Small intestine (tissue), 7 donors: ENCODE results near the gene SIDT2. TPM values are rescaled to one million over a fixed set of nuclear protein-coding genes. Genes with fewer than 3 reads are reported as not detected.

Experiments used
- DNase-seq, 2 donors: peaks; one replicate each; pipeline versions ENCODE4 v3.0.0 to v3.0.0-alpha.2; 2013
- FAIRE-seq: peaks from 2 replicates; lab custom pipeline; 2012; peaks lifted over from hg19 to GRCh38; lab: Jason Lieb, UNC
- H3K27ac ChIP-seq, 3 donors: one replicate each; pipeline ENCODE4 v1.5.1; 2013; ENCODE audit warnings: low read length in 2 of 3, mild to moderate bottlenecking in 2 of 3, control low read depth in 1 of 3, inconsistent platforms in 1 of 3, low read depth in 1 of 3, moderate library complexity in 1 of 3
- H3K27me3 ChIP-seq, 3 donors: one replicate each; pipeline ENCODE4 v1.6.1; 2013; ENCODE audit warnings: low read length in 3 of 3, inconsistent platforms in 1 of 3; ENCODE audit not compliant: control insufficient read depth in 3 of 3, insufficient read depth in 3 of 3
- H3K36me3 ChIP-seq, 3 donors: one replicate each; pipeline ENCODE4 v1.6.1; 2013; ENCODE audit warnings: low read length in 3 of 3, inconsistent platforms in 1 of 3, low read depth in 1 of 3, mild to moderate bottlenecking in 1 of 3, moderate library complexity in 1 of 3; ENCODE audit not compliant: control insufficient read depth in 3 of 3, insufficient read depth in 2 of 3
- H3K4me1 ChIP-seq, 3 donors: one replicate each; pipeline ENCODE4 v1.6.1; 2013; ENCODE audit warnings: low read length in 2 of 3, inconsistent platforms in 1 of 3, low read depth in 1 of 3, mild to moderate bottlenecking in 1 of 3, moderate library complexity in 1 of 3; ENCODE audit not compliant: control insufficient read depth in 3 of 3, insufficient read depth in 2 of 3
- H3K4me3 ChIP-seq, 3 donors: one replicate each; pipeline ENCODE4 v1.5.1; 2013; ENCODE audit warnings: low read length in 3 of 3, control low read depth in 1 of 3, inconsistent platforms in 1 of 3, low read depth in 1 of 3, mild to moderate bottlenecking in 1 of 3, moderate library complexity in 1 of 3
- H3K9me3 ChIP-seq, 2 donors: one replicate each; pipeline ENCODE4 v1.6.1; 2013; ENCODE audit warnings: low read depth in 1 of 2, low read length in 1 of 2; ENCODE audit not compliant: control insufficient read depth in 2 of 2, insufficient read depth in 1 of 2
- WGBS, 3 donors: extraction: QIAGEN DNeasy Blood & Tissue Kit; methylation state at CpG; one replicate each; pipeline ENCODE4 v1.1.7; 2013; 5-methylcytosine and 5-hydroxymethylcytosine counted together
- polyA plus RNA-seq, 4 donors: library from polyadenylated mRNA; stranded (reverse) in 3 of 4; unstranded in 1 of 4; fragments of 200-250 nt in 3 of 4; fragments of 120-200 nt in 1 of 4; gene quantifications; one replicate each; pipeline versions ENCODE4 v1.2.1 to v1.2.3, GENCODE V29; 2013
- donor health status: healthy with polysubstance abuse.
- donor health status: control.
- donor health status: control.
- donor health status: Bipolar disorder and iron deficiency.
- donor health status: healthy.

Gene SIDT2
- polyA plus RNA-seq, 4 donors: 27.6 to 96.6 (median 55.8) TPM

- Histone ChIP-seq H3K27ac (peak overlapping the region in 2 of 3 donors; percentile 57 to 83), H3K4me3 (no peak overlapping the region), H3K36me3 (peaks cover 17 to 73% (median 40%) of the 10 kb centered on the region in 3 donors), H3K9me3 (no peaks in the 10 kb centered on the region), H3K27me3 (no peaks in the 10 kb centered on the region), H3K4me1 (peaks cover 7 to 33% (median 19%) of the 10 kb centered on the region in 3 donors)
- DNase-seq (no peak), FAIRE-seq (no peak)
- WGBS, 3 donors: 76 to 93% (median 86%) methylated on average over 11 of the region's 11 CpGs
These were observed 38.9 kb downstream of the SIDT2 start for GRCh38 chr11:117217141-117218084.

DNA sequence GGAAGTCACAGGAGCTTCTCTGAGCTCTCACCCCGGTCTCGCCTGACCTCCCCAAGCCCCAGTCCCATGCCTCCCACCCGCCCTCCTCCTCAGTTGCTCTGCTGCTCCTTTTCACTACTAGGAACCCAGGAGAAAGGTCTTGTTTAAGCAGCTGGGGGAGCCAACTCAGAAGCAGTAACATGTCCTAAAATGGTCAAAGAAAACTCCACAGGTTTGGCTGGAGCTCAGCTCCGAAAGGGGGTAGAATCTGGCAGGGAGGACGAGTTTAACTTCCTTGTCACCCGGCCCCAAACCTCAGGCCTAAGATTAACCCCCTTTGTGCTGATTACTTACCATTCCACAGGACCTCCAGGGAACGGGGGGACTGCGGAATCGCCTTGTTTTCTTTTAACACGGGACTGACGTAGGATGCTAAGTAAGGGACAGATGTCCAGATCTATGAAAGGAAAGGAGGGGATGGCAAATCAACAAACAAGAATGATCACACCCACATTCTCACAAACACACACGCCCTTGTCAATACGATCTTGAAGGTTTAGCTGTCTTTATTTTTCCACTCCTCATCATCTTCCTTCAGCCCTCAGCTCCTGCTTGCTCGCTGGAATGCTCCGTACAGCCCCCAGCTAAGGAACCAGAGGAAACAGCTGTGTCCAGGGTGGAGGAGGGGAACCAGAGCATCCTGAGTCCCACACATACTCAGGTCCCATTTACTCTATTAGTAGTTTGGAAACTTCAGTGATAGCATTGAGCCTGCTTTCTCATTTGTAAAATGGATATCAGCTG, 39.8 kb downstream of the SIDT2 start:
- peaks cover 7 to 34% (median 19%) of the 10 kb centered on the region in 3 donors for H3K4me1 ChIP-seq
- no peak overlapping the region for H3K4me3 ChIP-seq
- H3K9me3 ChIP-seq: no peaks in the 10 kb centered on the region
- DNase-seq: no peak
- FAIRE-seq: no peak
- H3K36me3 ChIP-seq: peaks cover 17 to 72% (median 39%) of the 10 kb centered on the region in 3 donors
- H3K27me3 ChIP-seq: no peaks in the 10 kb centered on the region
- H3K27ac ChIP-seq: peak overlapping the region in 2 of 3 donors; percentile 57 to 83
- 73 to 81% (median 75%) methylated on average over 15 of the region's 15 CpGs for WGBS, 3 donors

DNA sequence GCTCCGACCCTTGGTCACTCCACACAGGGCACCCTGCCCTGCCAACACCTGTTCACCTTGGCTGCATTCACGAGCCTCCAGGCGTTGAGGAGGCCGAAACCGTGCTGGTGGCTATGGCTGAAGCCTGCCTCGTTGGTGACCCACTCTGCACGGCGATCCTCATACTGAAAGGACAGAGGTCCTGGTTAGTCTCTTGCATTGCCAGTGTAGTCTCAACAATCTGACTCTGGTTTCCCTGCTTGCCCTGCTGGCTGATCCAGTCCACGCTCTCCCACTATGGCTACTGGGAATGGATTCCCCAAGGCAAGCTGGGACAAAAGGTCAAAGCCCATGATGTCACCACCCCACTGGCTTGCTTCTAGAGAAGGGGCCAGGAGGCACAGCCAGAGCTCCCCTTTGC, 40.5 kb downstream of the SIDT2 start:
- H3K4me1 ChIP-seq: peaks cover 7 to 40% (median 22%) of the 10 kb centered on the region in 3 donors
- WGBS, 3 donors: 88 to 91% (median 89%) methylated on average over 9 of the region's 9 CpGs
- no peaks in the 10 kb centered on the region for H3K27me3 ChIP-seq
- H3K9me3 ChIP-seq: no peaks in the 10 kb centered on the region
- H3K27ac ChIP-seq: peak overlapping the region in 1 of 3 donors; percentile 42
- peaks cover 17 to 77% (median 36%) of the 10 kb centered on the region in 3 donors for H3K36me3 ChIP-seq
- no peak overlapping the region for H3K4me3 ChIP-seq
- DNase-seq: no peak
- no peak for FAIRE-seq

DNA sequence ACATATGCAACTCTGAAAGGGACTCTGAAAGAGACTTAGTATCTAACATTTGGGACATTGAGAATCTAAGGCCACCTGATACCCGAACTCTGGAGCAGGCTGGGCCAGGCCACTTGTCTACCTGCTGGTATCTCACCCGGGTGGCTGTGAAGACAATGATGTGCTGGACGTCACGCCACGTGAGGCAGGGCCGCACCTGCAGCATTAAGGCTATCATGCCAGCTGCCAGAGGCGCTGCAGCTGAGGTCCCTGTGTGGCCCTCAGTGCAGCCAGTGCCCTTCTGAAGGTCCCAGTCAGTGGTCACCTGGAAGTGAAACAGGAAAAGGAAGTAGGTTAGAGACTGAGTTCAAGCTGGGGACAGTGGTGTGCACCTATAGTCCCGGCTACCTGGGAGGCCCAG, 40.9 kb downstream of the SIDT2 start:
- H3K27me3 ChIP-seq: no peaks in the 10 kb centered on the region
- H3K9me3 ChIP-seq: no peaks in the 10 kb centered on the region
- no peak for FAIRE-seq
- no peak for DNase-seq
- H3K4me1 ChIP-seq: peaks cover 7 to 45% (median 23%) of the 10 kb centered on the region in 3 donors
- WGBS, 3 donors: 78 to 85% (median 82%) methylated on average over 8 of the region's 8 CpGs
- peaks cover 17 to 79% (median 36%) of the 10 kb centered on the region in 3 donors for H3K36me3 ChIP-seq
- no peak overlapping the region for H3K4me3 ChIP-seq
- peak overlapping the region in 2 of 3 donors; percentile 61 to 67 for H3K27ac ChIP-seq

DNA sequence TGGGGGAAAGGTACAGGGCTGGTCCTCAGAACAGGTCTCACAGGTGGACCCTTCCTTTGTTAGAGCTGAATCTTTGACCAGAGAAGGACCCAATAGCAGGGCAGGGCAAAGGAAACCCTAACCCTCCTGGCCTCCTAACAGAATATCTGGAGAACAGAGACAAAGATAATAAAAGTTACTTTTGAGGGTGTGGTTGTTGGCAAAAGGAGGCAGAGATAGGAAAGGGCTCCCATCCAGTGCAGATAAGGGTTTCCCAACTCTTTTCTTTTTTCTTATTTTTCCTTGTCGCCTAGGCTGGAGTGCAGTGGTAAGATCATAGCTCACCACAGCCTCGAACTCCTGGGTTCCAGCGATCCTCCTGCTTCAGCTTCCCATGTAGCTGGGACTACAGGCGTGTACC, 41.5 kb downstream of the SIDT2 start:
- no peak overlapping the region for H3K4me3 ChIP-seq
- H3K27ac ChIP-seq: peak overlapping the region in 2 of 3 donors; percentile 61 to 78
- no peaks in the 10 kb centered on the region for H3K9me3 ChIP-seq
- 60 to 80% (median 61%) methylated on average over 4 of the region's 4 CpGs for WGBS, 3 donors
- no peak for FAIRE-seq
- H3K36me3 ChIP-seq: peaks cover 15 to 77% (median 33%) of the 10 kb centered on the region in 3 donors
- peaks cover 7 to 49% (median 23%) of the 10 kb centered on the region in 3 donors for H3K4me1 ChIP-seq
- no peaks in the 10 kb centered on the region for H3K27me3 ChIP-seq
- peak in 1 of 2 donors; percentile 40 for DNase-seq

DNA sequence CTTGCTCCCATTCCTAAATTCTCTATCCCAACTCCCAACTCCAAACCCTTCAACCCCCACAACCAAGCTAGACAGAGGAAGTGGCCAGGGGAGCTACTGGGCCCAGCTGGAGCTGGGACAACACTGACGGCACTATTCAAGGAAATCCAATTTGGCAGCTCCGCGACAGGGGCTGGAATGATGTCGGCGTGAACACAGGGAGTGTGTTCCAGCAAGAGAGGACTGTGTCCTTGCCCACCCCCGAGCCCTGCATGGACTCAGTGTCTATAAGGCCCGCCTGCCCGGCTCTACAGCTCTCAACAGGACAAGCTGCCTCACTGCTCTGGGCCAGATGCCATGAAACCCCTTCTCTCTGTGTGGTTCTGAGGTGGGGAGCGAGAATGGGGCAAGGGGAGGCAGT, 42.0 kb downstream of the SIDT2 start:
- no peak for FAIRE-seq
- no peak for DNase-seq
- Histone ChIP-seq H3K4me3 (no peak overlapping the region), H3K4me1 (peaks cover 7 to 54% (median 23%) of the 10 kb centered on the region in 3 donors), H3K27me3 (no peaks in the 10 kb centered on the region), H3K27ac (peak overlapping the region in 2 of 3 donors; percentile 61 to 78), H3K9me3 (no peaks in the 10 kb centered on the region), H3K36me3 (peaks cover 15 to 80% (median 35%) of the 10 kb centered on the region in 3 donors)
- 70 to 88% (median 88%) methylated on average over 9 of the region's 9 CpGs for WGBS, 3 donors

- H3K4me3 ChIP-seq: no peak overlapping the region
- H3K27me3 ChIP-seq: no peaks in the 10 kb centered on the region
- 66 to 84% (median 83%) methylated on average over 7 of the region's 7 CpGs for whole genome bisulfite sequencing, 3 donors
- DNase-seq (no peak), FAIRE-seq (no peak)
- peaks cover 7 to 56% (median 23%) of the 10 kb centered on the region in 3 donors for H3K4me1 ChIP-seq
- no peaks in the 10 kb centered on the region for H3K9me3 ChIP-seq
- peaks cover 15 to 81% (median 32%) of the 10 kb centered on the region in 3 donors for H3K36me3 ChIP-seq
- peak overlapping the region in 2 of 3 donors; percentile 61 to 78 for H3K27ac ChIP-seq
These were observed 42.6 kb downstream of the SIDT2 start for GRCh38 chr11:117220999-117221774.
